Measurements from ENCODE around the gene BRAT1.

DNA sequence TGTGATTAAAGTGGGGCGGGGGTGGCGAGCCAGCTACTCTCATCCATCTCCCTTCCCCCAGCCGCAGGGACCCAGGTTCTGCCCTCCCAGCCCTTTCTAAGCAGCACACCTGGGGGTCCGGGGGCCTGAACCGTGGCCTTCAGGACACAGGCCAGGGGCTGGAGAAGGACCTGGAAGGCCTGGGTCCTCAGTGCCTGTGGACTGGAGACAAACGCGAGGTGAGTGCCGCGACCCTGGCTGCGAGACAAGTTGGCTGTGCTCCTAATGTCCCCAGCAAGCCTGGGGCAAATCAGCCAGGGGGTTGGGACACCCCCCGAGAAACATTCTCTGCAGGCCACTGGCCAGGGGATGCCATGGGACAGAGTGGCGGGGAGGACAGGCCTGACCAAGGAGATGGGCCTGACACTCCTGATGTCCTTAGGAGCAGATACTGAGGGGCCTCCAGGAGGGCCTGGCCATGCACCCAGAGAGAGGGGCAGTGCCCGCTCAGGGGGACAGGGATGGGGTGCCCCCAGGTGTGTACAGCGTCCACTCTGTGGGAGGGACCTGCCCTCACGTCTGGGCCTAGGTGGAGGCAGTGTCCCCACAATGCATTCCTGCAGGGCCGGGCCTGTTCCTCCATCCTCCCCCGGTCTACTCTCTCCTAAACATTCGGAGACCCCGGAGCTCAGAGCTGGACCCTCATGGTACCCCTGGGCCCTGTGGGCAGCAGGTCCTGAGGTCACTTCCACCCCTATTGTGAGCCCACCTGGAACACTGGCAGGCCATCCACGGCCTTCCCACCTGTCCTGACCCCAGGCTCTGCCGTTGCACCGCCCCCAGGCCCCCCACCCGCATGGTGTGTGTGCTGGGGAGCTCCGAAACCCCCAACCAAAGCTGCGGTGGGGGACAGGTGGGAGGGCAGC, 13.1 kb downstream of the BRAT1 start:
- TF ChIP-seq, protein P1, sequence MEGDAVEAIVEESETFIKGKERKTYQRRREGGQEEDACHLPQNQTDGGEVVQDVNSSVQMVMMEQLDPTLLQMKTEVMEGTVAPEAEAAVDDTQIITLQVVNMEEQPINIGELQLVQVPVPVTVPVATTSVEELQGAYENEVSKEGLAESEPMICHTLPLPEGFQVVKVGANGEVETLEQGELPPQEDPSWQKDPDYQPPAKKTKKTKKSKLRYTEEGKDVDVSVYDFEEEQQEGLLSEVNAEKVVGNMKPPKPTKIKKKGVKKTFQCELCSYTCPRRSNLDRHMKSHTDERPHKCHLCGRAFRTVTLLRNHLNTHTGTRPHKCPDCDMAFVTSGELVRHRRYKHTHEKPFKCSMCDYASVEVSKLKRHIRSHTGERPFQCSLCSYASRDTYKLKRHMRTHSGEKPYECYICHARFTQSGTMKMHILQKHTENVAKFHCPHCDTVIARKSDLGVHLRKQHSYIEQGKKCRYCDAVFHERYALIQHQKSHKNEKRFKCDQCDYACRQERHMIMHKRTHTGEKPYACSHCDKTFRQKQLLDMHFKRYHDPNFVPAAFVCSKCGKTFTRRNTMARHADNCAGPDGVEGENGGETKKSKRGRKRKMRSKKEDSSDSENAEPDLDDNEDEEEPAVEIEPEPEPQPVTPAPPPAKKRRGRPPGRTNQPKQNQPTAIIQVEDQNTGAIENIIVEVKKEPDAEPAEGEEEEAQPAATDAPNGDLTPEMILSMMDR (IDR thresholded peaks at IDR 0.05): no peak
- TF ChIP-seq EZH2 (IDR thresholded peaks at IDR 0.05; ENCODE audit: borderline replicate concordance, insufficient read depth, low read depth, low read length, poor library complexity, severe bottlenecking): no peak

All from B cell (primary cell).